A549 treated with CpdA at 1 μM for 4 hours (cell line): ENCODE data around the gene CFAP97. TPM values are rescaled to one million over a fixed set of nuclear protein-coding genes. Genes with fewer than 3 reads are reported as not detected.

Experiments used
- total RNA-seq: library from RNA; stranded (reverse); fragments of 200-300 nt; extraction: Qiagen RNA extraction; gene quantifications from 5 replicates; pipeline ENCODE4 v1.2.3, GENCODE V29; 2022; ENCODE audit warnings: low read depth

Gene CFAP97
- total RNA-seq = 9.6 to 14.7 TPM (median 12.2 TPM) in 5 replicates

GRCh38 chr4:185203486-185204237, at the start of gene CFAP97:
CFAP97 (minus strand) TSS chr4:185204000; CDS start chr4:185191196, 12,804 bp downstream.

GRCh38 chr4:185209031-185209851, 5.4 kb upstream of the CFAP97 start, which contains the start of gene SNX25:
SNX25 (plus strand) TSS chr4:185209598; CDS start chr4:185209827, 229 bp downstream.

GRCh38 chr4:185142912-185143600, 60.7 kb downstream of the CFAP97 start, which contains the start of gene SLC25A4:
SLC25A4 (plus strand) TSS chr4:185143266; CDS start chr4:185143373, 107 bp downstream.

Other genes starting within 250 kb of the CFAP97 start
- 0.17 TPM in 1 of 5 replicates, not detected in the others for gene HELT, start 185.5 kb downstream of the CFAP97 start, total RNA-seq
- 11.8 to 14.7 TPM (median 14.5 TPM) in 5 replicates for gene SLC25A4, start 60.7 kb downstream of the CFAP97 start, total RNA-seq
- gene SNX25, start 5.6 kb upstream of the CFAP97 start, total RNA-seq = 7.3 to 9.8 TPM (median 9.5 TPM) in 5 replicates
- 0.08 to 0.21 TPM (median 0.14 TPM) in 5 replicates for gene LRP2BP, start 191.9 kb upstream of the CFAP97 start, total RNA-seq
- gene ANKRD37, start 192.8 kb upstream of the CFAP97 start, total RNA-seq = 1.4 to 4.6 TPM (median 3.4 TPM) in 5 replicates
- 13.0 to 15.6 TPM (median 14.6 TPM) in 5 replicates for gene UFSP2, start 222.0 kb upstream of the CFAP97 start, total RNA-seq